IPS-NIHi11 (cell line): ENCODE results near the gene PDE8B.
A peak's percentile ranks its signal among the peaks of the same experiment; 100 is the strongest.

Experiments
- DNase-seq: peaks from one replicate; pipeline ENCODE4 v3.0.0; 2012; ENCODE audit warnings: mixed read lengths, low spot score

Gene PDE8B

DNA sequence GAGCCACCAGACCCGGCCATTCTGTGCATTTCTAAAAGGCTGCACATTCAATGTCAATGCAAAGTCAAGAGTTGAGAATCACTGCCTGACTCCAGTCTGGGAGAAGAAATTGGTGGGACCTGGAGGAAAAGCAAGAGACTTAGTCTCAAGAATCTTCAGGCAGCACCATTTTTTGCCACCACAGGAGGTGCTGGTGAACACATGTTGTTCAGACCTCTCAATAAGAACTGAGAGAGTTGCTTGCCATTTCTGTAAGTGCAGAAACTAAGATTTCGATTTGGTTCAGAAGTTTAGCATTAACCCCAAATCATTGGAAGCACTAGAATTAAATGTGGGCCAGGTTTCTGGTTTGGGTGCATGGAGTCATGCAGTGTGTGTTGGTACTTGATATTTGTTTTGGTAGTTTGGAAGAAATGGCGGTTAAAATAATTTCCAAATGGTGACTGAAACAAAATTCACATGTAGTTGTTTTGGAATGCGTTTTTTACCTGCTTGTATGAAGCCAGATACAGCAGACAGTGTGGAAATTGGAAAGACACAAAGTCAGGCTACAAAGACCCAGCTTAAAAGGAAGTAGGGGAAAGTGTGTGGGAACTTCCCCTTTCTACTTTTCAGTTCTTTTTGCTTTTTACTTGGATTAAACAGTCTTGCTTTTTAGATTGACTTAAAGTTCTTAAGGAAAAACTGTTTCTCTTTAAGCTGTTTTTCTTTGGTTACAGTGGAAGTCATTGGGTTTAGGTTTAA lies 20.4 kb downstream of the PDE8B start:
- DNase-seq = peak; percentile 28

GRCh38 chr5:77231471-77232138 lies 21.1 kb downstream of the PDE8B start:
- no peak for DNase-seq

GRCh38 chr5:77232574-77233358 lies 22.3 kb downstream of the PDE8B start:
- DNase-seq = no peak

DNA sequence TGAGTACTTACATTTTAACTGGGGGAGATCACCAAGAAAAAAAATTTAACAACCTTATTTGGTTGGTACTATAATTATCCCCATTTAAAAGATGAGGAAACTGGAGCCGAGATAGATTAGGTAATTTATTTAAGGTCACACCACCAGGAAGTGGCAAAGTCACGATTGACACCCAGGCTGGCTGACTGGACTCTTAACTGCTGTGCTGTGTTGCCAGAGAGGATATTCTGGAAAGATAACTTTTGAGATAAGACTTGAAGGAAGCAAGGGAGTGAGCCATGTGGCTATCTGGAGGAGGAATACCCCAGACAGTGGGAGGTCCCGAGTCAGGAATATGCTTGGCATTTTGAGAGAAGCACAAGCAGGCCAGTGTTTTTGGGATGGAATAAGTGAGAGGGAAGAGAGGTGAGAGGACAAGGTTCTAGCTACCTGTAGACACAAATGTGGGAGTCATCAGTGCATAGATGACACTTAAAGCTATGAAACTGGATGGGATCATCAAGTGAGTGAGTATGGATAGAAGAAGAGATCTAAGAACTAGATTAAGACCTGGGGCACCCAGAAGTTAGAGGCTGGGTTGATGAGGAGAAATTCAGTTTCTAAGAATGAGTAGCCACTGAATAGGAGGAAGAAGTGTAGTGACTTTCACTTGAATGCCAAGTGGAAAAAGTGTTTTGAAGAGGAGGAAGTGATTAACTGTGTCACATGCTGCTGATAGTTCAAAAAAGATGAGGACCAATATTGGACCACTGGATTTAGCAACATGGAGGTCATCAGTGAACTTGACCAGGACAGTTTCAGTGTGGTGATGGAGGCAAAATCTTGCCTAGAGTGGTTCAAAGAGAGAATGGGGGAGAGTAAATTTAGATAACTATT lies 25.6 kb downstream of the PDE8B start:
- DNase-seq = no peak

GRCh38 chr5:77239126-77239741 lies 28.8 kb downstream of the PDE8B start:
- no peak for DNase-seq

DNA sequence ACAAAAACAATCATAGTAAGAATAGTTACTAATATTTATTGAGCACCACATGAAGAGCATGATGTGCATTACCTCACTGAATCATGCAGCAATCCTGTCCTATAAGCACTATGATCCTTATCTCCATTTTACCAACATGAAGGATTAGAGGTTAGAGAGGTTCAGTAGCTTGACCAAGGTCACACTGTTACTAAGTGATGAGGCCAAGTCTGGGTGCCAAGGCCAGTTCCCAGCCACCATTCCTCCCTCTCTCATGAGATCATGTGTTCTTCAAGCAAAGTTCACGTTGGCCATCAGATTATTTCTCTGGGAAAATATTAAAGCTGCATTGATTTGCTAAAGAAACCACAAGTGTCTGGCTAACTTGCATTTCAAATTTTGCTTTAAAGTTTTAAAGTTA lies 31.0 kb downstream of the PDE8B start:
- no peak for DNase-seq

- DNase-seq = no peak
These were observed 39.0 kb downstream of the PDE8B start for GRCh38 chr5:77249475-77249874.

DNA sequence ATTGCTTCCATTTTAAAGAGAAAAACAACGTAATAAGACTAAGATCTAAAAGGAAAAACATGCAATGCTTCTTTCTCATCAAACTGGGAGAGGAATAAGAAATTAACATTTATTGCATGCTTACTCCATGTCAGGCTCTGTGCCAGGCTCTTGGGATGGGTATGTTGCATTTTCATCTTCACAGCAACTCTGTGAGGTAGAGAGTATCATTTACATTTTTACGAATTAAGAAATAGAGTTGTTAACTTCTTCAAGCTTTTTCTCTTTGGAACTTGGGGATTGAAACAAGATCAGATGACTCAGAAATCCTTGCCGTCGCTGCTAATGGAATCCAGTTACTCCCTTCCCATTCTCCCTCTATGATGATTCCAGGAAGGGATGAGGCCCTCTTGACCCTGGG lies 39.5 kb downstream of the PDE8B start:
- DNase-seq = no peak

GRCh38 chr5:77251921-77252320 lies 41.4 kb downstream of the PDE8B start:
- no peak for DNase-seq

DNA sequence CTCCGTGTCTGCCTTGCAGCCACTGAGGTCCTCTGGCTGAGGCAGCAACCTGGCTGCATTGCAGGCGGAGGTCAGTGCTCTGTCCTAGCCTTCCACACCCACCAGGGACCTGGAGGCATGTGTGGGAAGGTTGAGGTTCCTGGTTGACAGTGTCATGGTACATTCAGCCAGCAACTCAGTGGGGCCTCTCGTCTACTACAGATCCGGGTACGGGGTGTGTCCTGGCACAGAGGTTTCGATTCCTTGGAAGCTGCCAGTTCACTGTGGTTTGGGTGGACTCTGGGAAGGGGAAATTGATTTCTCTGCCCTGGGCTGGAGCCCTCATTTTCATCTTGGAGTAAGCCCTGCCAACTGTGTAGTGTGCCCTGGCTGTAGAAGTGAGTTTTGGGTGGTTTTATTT lies 45.1 kb downstream of the PDE8B start:
- no peak for DNase-seq

GRCh38 chr5:77256406-77256805 lies 45.9 kb downstream of the PDE8B start:
- no peak for DNase-seq

- no peak for DNase-seq
These were observed 48.2 kb downstream of the PDE8B start for GRCh38 chr5:77258652-77259051.

- no peak for DNase-seq
These were observed 49.0 kb downstream of the PDE8B start for GRCh38 chr5:77259476-77259875.

- no peak for DNase-seq
These were observed 52.2 kb downstream of the PDE8B start for GRCh38 chr5:77262697-77263096.

GRCh38 chr5:77266291-77266690 lies 55.8 kb downstream of the PDE8B start:
- DNase-seq = no peak

DNA sequence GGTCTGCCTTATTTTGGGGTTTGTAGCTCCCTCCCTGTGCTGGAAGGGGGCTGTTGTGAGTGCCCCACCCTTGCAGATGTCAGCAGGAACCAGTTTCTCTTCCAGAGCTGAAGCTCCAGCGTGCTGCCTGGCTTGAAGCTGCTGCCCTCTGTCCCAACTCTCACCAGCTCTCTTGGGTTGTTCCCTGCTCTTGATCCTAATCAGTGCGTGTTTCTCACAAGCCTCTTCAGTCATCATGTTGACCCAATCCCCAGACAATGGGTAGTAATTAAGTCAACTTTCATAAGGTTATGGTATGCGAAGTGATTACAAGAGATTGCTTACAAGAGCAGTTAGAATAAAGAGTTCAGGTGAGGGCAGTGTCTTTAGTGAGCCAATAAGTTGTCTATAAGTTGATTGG lies 57.0 kb downstream of the PDE8B start:
- DNase-seq = no peak

DNA sequence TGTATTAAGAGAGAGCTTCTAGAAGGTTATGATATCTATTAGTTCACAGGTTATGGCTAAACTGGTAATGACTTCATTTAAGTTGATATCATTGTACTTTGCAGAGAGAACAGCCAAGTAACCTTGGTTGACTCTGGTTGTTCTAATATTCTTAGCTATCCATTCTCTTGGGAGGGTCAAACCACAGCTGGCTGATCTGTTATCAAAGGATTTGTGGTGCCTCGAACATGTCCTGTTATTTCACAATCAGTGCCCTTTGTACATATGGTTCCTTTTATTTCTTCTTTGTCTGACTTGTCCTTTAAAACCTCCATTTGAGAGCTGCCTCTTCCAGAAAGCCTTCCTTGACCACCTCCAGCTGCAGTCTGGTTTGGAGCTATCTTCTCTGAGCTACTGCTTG lies 61.7 kb downstream of the PDE8B start:
- DNase-seq = no peak

DNA sequence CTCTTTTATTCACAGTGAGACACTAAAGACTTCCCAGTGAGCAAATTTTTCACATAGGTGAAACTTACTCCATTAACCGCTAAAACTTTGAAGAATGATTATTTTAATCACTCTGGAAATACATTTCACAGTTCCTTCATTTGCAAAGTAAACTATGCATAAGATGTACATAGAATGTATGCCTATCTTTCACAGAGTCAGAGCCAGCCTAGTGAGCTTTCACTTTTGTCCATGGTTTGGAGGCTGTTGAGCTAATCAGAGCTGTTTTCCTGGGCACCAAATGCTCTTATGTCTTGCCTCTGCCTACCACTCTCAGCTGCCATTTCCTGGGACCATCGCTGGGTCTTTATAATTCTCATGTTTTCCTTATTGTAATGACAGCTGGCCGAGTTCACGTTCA lies 67.3 kb downstream of the PDE8B start:
- no peak for DNase-seq

DNA sequence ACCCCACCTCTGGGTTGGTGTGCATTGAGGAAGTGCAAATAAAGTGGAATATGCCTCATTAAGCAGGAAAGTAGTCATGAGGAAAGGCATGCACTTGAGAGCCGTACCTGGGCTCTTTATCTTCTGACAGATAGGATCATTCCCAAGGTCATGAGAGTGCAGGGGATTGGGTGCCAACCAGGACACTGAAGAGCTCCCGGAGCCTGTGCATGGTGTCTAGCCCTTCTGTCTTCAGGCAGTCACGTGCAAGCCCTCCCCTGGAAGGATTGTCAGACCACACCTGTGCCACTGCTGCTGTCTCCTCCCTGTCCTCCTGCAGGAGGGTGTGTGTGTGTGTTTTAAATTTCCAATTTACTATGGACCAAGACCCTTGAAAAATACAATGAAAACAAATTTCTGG lies 69.6 kb downstream of the PDE8B start:
- no peak for DNase-seq

DNA sequence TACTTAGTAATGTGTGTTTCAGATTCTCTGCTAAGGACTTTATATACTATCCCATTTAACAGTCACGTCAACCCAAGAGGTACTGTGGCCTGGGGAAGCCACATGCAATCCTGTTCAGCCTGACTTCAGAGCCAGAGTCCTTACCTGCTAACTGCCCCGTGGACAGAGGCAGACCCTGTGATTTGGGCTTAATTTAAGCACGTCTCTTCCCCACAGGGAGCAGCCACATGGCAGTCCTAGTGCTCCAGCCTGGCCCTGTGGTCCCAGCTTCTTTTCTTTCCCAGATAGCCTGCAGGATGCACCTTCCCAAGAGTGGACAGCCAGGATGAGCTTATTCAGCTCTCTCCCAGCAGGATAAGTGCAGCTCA lies 71.5 kb downstream of the PDE8B start:
- no peak for DNase-seq

- DNase-seq = peak; percentile 27
These were observed 72.0 kb downstream of the PDE8B start for GRCh38 chr5:77282337-77283027.
